A673 (cell line): ENCODE data around the gene IFT57. TPM values are rescaled to one million over a fixed set of nuclear protein-coding genes. Genes with fewer than 3 reads are reported as not detected.

Experiments used
- BruUV-seq: library from RNA; stranded (reverse); fragments of 400-500 nt; replicated peaks from 2 replicates; lab custom pipeline; 2021; lab: Mats Ljungman, UMichigan
- CTCF ChIA-PET: fragments of 300-600 bp; sonication (Branson Sonifier 250); formaldehyde crosslinking; loops from one replicate; lab custom pipeline; 2022; ENCODE audit warnings: antibody characterized with exemption; lab: Charles Lee
- POLR2A ChIA-PET: fragments of 300-600 bp; sonication (Branson Sonifier 250); formaldehyde crosslinking; loops from one replicate; lab custom pipeline; 2022; ENCODE audit warnings: antibody characterized with exemption; ENCODE audit not compliant: low non-redundant PET; lab: Charles Lee
- DNase-seq: peaks from one replicate; pipeline ENCODE4 v3.0.0-alpha.2; 2015; ENCODE audit warnings: low spot score
- H3K27ac ChIP-seq: fragments of 200-600 bp; sonication (generic); 2 replicates; pipeline ENCODE4 v1.5.1; 2016; ENCODE audit warnings: mixed run types, low read depth, mild to moderate bottlenecking, mixed read lengths, antibody characterized with exemption, low read length; ENCODE audit not compliant: poor library complexity, severe bottlenecking
- H3K27me3 ChIP-seq: fragments of 200-600 bp; sonication (generic); replicated peaks from 2 replicates; pipeline ENCODE4 v1.6.1; 2017; ENCODE audit warnings: mixed run types, low read depth, mild to moderate bottlenecking, mixed read lengths, antibody characterized with exemption, low read length; ENCODE audit not compliant: insufficient read depth, poor library complexity
- H3K36me3 ChIP-seq: fragments of 200-600 bp; sonication (generic); 2 replicates; pipeline ENCODE4 v1.6.1; 2016; ENCODE audit warnings: mixed run types, mild to moderate bottlenecking, mixed read lengths, antibody characterized with exemption, low read length; ENCODE audit not compliant: insufficient read depth, poor library complexity, severe bottlenecking
- H3K4me1 ChIP-seq: fragments of 200-600 bp; sonication (generic); 2 replicates; pipeline ENCODE4 v1.6.1; 2017; ENCODE audit warnings: mixed run types, mild to moderate bottlenecking, mixed read lengths, antibody characterized with exemption, low read length; ENCODE audit not compliant: insufficient read depth, poor library complexity, severe bottlenecking
- H3K4me3 ChIP-seq: fragments of 200-600 bp; sonication (generic); 2 replicates; pipeline ENCODE4 v1.5.1; 2016; ENCODE audit warnings: low read depth, mixed run types, mild to moderate bottlenecking, mixed read lengths, low read length; ENCODE audit not compliant: poor library complexity, severe bottlenecking
- H3K9me3 ChIP-seq: fragments of 200-600 bp; sonication (generic); 2 replicates; pipeline ENCODE4 v1.6.1; 2016; ENCODE audit warnings: mixed run types, low read depth, mild to moderate bottlenecking, mixed read lengths, antibody characterized with exemption, low read length; ENCODE audit not compliant: poor library complexity, severe bottlenecking
- EZH2 ChIP-seq: fragments of 200-600 bp; sonication (generic); IDR thresholded peaks from 2 replicates; pipeline ENCODE4 v1.6.1; 2017; ENCODE audit warnings: borderline replicate concordance, low read depth, mild to moderate bottlenecking, mixed read lengths, antibody characterized with exemption, low read length; ENCODE audit not compliant: poor library complexity, severe bottlenecking
- intact Hi-C: fragments of 100-400 bp; cut with micrococcal nuclease; formaldehyde crosslinking; loops from one replicate; pipeline ENCODE4 v1.10.0; 2022; ENCODE audit not compliant: unreplicated experiment
- total RNA-seq: library from RNA; stranded (reverse); gene quantifications from 2 replicates; pipeline ENCODE4 v1.2.3, GENCODE V29; 2021
- TF ChIP-seq, protein P1 (sequence below): fragments of 300-800, 200-600 bp; sonication (generic); conservative IDR thresholded peaks from 2 replicates; pipeline ENCODE4 v1.5.1; 2017; ENCODE audit warnings: low read depth, mild to moderate bottlenecking, antibody characterized with exemption, low read length, moderate library complexity, mixed read lengths

IFT57 gene
- total RNA-seq, 1 experiment from 2014 or later, result 40.9 TPM

DNA sequence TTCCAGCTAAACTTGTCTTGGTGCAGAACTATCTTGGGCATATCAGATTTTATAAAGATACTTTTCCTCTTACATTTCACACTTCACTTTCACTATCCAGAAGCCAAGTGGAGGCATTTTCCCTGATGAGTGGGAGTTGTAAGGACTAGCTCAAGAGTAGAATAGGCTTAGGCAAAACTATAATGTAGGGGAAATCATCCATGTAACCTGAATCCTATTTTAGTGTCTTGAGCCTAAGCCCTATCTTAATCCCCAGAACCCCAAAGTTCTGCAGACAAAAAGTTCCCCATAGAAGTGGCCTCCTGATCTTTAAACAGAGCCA, 89.2 kb downstream of the IFT57 start:
- CTCF ChIA-PET, result no interaction called here
- POLR2A ChIA-PET, result interaction anchor here (0.6 kb wide), 1 partner anchor 368 kb away, joined by 4 read pairs; no protein-coding TSS in a partner anchor

DNA sequence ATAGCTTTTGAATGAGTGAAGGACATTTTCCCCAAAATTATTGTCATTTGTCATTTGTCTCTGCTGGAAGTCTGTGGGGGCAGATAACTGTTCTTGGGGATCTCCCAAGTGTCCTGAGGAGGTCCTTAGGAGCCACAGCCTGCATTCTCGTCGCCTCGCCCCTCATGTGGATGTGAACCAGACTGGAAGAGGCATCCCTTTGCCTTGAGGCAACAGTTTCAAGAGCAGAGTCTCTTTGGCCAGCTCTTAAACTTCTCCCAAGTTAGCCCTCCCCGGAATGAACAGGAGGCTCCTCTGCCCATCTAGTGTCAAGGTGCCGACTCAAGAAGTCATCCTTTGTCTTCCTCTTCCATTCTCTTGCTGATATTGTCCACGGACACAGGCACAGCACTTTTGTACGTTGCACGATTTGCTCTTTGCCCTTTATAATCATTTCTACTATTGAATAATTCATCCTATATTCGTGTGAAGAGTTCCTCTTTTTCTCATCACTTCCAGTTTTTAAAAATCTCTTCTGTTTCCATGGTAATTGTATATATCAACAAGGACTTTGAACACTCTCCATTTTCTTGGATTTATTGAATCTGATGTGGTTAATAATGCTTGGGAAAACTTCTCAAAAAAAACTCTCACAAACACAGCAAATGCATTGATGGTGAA, 90.6 kb downstream of the IFT57 start:
- no peak for DNase-seq
- H3K4me1 ChIP-seq, result peaks cover 8% of the 10 kb centered on the region
- BruUV-seq, result no TSS peak
- POLR2A ChIA-PET, result no interaction called here
- CTCF ChIA-PET, result no interaction called here
- no peaks in the 10 kb centered on the region for H3K9me3 ChIP-seq
- no peak overlapping the region for H3K4me3 ChIP-seq
- H3K27me3 ChIP-seq, result no peaks in the 10 kb centered on the region
- TF ChIP-seq, protein P1, sequence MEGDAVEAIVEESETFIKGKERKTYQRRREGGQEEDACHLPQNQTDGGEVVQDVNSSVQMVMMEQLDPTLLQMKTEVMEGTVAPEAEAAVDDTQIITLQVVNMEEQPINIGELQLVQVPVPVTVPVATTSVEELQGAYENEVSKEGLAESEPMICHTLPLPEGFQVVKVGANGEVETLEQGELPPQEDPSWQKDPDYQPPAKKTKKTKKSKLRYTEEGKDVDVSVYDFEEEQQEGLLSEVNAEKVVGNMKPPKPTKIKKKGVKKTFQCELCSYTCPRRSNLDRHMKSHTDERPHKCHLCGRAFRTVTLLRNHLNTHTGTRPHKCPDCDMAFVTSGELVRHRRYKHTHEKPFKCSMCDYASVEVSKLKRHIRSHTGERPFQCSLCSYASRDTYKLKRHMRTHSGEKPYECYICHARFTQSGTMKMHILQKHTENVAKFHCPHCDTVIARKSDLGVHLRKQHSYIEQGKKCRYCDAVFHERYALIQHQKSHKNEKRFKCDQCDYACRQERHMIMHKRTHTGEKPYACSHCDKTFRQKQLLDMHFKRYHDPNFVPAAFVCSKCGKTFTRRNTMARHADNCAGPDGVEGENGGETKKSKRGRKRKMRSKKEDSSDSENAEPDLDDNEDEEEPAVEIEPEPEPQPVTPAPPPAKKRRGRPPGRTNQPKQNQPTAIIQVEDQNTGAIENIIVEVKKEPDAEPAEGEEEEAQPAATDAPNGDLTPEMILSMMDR, result no peak
- TF ChIP-seq EZH2, result no peak
- H3K27ac ChIP-seq, result no peak overlapping the region
- intact Hi-C loops, result no loop called here
- H3K36me3 ChIP-seq, result no peaks in the 10 kb centered on the region

More for the DNA sequence above, 89.2 kb downstream of the IFT57 start:
- Histone ChIP-seq H3K27ac (no peak overlapping the region), H3K27me3 (no peaks in the 10 kb centered on the region), H3K9me3 (no peaks in the 10 kb centered on the region), H3K36me3 (no peaks in the 10 kb centered on the region), H3K4me1 (peaks cover 8% of the 10 kb centered on the region), H3K4me3 (no peak overlapping the region)
- intact Hi-C loops, result no loop called here
- TF ChIP-seq, protein P1, result no peak
- DNase-seq, result no peak
- no TSS peak for BruUV-seq

DNA sequence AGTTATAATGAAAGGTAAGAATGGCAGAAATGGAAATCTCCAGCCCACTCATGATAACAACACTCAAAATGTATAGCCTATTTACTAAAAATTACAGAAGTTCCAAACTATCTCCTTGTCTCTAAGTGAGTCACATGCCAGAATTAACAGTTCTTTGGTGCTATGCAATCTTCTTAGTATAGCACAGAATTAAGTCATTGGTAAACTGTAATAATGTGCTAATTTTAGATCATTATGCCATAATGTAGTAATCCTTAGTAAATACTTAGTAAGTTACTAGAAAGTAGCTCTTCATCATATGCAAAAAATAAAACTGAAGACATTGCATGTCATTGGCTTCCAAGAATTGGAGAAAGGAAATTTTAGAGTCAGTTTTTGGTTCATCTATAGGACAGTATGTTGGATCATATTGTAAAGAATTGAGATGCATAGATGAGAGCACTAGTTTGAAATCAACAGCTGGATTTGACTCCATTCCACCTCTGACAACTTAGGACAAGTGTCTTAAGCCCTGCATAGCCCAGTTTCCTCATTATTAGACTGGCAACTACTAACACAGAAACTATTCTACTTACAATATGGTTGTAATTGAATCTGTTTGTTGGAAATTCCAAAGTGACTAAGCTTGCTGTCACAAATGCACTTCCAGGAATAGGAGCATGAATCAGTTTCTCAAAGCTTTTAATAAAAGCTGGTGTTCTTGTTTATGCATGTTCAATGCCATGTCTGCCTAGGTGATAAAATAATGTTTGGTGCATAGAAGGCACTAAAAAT, 91.3 kb downstream of the IFT57 start:
- Histone ChIP-seq H3K36me3 (no peaks in the 10 kb centered on the region), H3K4me3 (no peak overlapping the region), H3K27me3 (no peaks in the 10 kb centered on the region), H3K9me3 (no peaks in the 10 kb centered on the region), H3K27ac (no peak overlapping the region), H3K4me1 (peaks cover 8% of the 10 kb centered on the region)
- no peak for DNase-seq
- ChIA-PET POLR2A (no interaction called here), CTCF (no interaction called here)
- TF ChIP-seq EZH2, result no peak
- TF ChIP-seq, protein P1, result no peak
- no TSS peak for BruUV-seq
- intact Hi-C loops, result no loop called here
